ENCODE data around the gene HMGCS1.
"Not testable (repeated sequence)": the region's sequence is repeated elsewhere in the genome, so short reads cannot be mapped to it uniquely, and the experiment has no call there.

Gene HMGCS1

GRCh38 chr5:43312076-43312661, 1.0 kb downstream of the HMGCS1 start:
- DNase-seq = no peak

DNA sequence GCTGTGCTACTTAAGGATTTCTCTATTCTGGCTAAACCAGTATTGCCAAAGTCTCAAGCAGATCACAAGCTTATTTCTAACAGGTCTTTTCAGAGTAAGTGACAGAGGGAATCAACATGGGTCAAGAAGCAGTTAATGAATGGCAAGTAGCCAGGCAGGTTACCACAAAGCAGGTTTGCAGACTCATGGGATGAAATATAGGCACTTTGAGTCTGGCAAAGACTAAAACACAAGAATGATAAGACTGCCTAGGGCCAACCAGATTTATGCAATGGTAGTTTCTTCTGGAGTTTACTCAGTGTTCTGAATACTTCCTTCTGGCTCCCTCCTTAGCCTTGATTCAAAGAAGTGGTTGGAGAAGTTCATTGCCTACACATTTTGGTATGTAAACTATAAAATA, 3.6 kb downstream of the HMGCS1 start:
- DNase-seq = no peak

- no peak for DNase-seq
Measured at GRCh38 chr5:43309122-43309521, 4.1 kb downstream of the HMGCS1 start.

- not testable (repeated sequence) for DNase-seq
Measured at GRCh38 chr5:43306954-43307353, 6.3 kb downstream of the HMGCS1 start.

- DNase-seq = peak; percentile 38 to 75
Measured at GRCh38 chr5:43305948-43306565, 7.2 kb downstream of the HMGCS1 start.

DNA sequence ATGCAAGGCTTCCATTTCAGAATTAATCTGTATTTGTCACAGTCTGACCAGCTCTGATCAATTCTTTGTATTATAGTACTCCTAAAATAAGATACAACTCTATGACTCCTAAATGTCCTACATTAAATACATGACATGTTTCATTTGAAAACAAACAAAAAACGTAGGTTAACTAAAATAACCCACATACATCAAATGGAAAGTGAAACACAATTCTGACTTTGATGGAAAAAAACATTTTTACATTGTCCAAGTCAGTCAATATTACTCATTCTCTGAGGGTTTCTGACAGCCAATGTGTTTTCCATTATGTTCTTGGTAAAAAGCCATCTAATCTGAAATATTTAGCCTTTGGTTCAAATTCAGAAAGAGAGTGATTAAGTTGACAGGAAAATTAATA, 8.7 kb downstream of the HMGCS1 start:
- no peak for DNase-seq

DNA sequence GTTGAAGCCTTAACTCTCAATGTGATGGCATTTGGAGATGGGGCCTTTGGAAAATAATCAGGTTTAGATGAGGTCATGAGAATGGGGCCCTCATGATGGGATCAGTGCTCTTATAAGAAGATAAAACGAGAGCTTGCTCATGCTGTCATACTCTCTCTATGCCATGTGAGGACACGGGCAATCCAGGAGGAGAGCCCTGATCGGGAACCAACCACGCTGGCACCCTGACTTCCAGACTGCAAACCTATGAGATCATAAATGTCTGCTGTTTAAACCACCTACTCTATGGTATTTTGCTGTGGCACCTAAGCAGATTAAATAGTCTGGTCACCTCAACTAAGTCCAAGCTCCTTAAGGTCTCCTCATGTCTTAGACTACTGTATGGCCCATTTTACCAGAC, 10.0 kb downstream of the HMGCS1 start:
- no peak for DNase-seq

DNA sequence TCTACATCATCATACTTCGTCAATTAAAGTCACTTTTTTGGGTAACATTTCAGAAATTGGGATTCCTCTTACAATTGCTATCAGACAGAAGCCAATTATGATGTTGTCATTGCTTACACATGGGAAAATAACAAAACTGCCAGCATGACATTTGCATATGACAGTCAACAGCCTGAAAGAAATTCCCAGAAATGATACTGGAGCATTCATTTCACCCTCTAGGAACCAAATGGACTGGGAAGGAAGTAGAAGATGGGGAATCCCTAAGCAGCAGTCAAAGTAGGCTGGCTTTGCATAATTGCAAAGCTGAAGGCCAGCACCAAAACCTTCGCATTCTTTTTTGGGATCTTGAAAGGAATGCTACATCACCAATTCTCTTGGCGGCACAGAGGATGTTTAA, 10.7 kb downstream of the HMGCS1 start:
- no peak for DNase-seq

GRCh38 chr5:43301653-43302091, 11.5 kb downstream of the HMGCS1 start:
- no peak for DNase-seq

GRCh38 chr5:43300112-43300511, 13.1 kb downstream of the HMGCS1 start:
- DNase-seq = no peak

GRCh38 chr5:43298443-43298842, 14.8 kb downstream of the HMGCS1 start:
- no peak for DNase-seq

DNA sequence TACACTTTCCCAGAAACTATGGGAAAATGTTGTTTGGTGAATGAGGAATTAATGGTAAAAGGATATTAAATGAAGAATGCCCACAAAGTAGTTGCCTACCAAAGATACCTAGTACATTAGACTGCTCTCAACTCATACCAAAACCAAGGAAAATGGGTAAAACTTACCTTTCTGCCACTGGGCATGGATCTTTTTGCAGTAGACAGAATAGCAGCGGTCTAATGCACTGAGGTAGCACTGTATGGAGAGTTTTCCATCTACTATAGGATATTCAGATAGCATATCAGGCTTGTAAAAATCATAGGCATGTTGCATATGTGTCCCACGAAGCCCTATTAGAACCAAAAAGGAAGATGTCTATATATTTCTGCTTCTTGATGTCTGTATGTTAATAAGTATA, 16.4 kb downstream of the HMGCS1 start:
- DNase-seq = no peak

GRCh38 chr5:43295202-43295601, 18.0 kb downstream of the HMGCS1 start:
- DNase-seq = no peak

DNA sequence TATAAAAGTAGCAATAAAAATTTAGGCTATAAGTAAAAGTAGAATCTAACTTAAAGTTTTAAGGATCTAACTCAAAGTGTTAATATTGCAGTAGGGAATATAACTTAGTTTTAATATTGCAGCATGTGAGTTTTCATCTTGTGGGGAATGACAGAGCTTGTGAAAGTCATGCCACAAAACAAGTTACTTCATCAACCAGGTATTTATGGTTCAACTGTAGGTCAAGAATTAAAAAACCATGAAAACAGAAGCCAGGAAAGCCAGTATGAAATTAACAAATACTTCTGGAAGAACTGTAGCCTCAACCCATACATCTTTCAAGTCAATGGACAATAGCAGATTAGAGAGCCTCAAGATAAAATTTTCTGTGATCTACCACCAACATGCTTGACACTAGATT, 19.0 kb downstream of the HMGCS1 start:
- no peak for DNase-seq

DNA sequence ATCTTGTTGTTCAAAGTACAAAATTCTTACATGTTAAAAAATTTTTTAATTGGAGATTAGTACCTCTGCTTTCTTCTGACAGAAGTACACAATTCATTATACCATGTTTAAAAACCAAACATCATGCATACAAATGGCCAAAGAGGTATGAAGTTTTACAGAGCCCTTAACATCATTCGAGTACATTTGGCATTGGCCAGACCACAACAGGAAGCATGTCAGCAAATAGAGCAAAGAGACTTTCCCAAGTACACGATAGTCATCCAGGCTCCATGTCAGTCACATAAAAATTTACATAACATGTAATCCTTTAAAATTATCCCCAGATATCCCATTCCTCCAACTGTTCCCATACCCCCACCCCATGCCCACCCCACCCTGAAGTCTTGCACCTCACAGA, 22.5 kb downstream of the HMGCS1 start:
- no peak for DNase-seq

- DNase-seq = no peak
Measured at GRCh38 chr5:43288269-43288831, 24.9 kb downstream of the HMGCS1 start.

DNA sequence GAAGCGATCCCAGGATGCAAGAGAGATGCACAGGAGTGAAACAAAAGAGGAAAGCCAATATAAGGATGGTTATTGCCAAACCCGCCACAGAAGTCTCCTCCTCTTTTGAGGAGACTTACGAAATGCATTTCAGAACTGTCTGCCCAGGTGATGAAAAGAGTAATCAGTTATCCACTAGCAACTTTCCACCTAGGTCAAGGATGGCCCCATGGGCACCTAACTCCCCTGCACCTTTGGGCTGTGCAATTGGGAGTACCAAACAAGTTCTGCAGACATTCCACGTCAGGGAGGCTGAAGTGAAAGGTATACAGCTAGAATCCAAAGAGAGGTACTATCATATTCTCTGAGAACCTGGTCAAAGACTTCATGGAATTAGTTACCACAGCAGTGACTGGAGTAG, 25.7 kb downstream of the HMGCS1 start:
- DNase-seq = no peak

DNA sequence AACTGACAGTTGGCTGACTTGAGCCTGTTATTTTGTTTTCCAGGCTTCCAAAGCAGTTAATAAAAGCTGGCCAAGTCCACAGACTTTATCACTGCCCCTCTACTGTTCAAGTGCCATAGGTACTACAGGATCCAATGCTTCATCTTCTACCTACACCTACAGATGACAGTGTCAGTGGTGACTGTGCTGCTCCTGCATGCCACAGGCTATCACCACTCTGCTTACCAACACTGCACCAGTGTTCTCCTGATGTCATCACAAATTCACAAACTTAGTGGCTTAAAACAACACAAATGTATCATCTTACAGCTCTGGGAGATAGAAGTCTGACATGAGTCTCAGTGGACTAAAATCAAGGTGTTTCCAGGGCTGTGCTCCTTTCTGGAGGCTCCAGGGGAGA, 26.6 kb downstream of the HMGCS1 start:
- DNase-seq = no peak

- no peak for DNase-seq
Measured at GRCh38 chr5:43281840-43282658, 31.2 kb downstream of the HMGCS1 start.

- DNase-seq = no peak
Measured at GRCh38 chr5:43279548-43280274, 33.5 kb downstream of the HMGCS1 start.

DNA sequence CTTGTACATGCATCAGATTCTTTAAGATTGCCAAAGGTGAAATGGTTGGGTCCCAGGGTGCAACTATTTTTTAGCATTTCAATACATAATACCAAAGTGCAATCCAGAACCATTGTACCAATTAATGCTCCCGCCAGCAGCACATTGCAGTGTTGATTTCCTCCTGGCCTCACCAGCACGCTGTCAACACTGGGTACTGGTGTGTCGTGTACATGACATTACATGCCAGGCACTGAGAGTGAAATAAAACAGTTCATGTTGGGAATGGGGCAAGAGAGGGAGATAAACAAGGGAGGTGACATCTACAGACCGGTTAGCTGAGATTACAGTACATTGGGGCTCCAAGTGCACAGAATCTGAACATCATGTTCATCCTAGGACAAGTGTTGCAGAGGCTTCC, 37.8 kb downstream of the HMGCS1 start:
- no peak for DNase-seq

GRCh38 chr5:43274435-43275114, 38.6 kb downstream of the HMGCS1 start:
- no peak for DNase-seq

DNA sequence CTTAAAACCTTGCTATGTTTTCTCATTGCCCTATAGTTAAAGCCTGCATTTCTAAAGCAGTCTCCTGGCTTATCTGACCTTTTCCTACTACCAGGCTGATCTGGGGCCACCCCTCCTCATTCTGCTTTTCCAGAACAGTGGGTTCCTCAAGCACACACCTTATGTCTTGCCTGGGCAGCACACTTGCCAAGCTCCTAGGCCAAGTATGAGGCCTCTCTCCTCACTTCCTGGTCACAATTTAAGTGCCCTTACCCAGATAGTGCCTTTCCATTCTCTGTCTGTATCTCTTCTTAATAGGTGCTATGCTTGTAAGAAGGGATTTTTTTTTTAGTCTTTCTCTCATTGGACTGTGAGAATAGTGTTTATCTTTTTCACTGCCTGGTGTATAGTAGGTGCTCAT, 39.7 kb downstream of the HMGCS1 start:
- DNase-seq = no peak

Measured in NCI-H446 (cell line).